ENCODE measurements around the gene DENND2C.
"Not testable (repeated sequence)": the region's sequence is repeated elsewhere in the genome, so short reads cannot be mapped to it uniquely, and the experiment has no call there.

DENND2C gene

DNA sequence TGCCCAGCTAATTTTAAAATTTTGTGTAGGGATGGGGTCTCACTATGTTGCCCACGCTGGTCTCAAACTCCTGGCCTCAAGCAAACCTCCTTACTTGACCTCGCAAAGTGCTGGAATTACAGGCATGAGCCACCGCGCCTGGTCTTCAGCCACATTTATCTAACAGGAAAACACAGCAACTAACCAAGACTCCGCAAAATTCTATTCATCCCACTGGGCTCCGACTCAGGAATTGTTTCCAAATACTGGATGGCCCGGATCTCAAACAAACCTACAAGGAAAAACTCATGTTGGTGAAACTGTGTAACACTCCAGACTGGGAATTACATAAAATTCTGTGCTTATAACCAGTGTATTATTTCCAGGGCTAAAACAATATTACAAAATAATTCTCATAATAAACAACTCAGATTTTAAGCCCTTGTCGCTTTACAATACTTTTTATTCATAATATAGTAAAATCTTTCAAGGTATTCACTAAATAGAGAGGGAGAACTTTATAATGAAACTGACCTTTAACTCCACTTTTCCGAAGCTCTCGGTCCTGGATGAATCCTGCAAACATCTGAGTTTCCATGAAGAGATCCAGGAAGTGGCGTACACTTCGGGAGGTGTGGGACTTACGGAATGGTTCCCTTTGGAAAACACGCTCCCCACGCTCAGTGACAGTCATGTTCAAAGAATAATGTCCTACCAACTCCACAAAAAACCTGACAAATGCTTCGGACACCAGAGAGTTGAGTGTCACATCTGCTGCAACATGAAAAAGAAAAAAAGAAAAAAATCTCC, 82.5 kb downstream of the DENND2C start:
- DNase-seq (ENCODE audit: insufficient read length, low spot score) (no peak), FAIRE-seq (no peak)
- TF ChIP-seq, protein P1, sequence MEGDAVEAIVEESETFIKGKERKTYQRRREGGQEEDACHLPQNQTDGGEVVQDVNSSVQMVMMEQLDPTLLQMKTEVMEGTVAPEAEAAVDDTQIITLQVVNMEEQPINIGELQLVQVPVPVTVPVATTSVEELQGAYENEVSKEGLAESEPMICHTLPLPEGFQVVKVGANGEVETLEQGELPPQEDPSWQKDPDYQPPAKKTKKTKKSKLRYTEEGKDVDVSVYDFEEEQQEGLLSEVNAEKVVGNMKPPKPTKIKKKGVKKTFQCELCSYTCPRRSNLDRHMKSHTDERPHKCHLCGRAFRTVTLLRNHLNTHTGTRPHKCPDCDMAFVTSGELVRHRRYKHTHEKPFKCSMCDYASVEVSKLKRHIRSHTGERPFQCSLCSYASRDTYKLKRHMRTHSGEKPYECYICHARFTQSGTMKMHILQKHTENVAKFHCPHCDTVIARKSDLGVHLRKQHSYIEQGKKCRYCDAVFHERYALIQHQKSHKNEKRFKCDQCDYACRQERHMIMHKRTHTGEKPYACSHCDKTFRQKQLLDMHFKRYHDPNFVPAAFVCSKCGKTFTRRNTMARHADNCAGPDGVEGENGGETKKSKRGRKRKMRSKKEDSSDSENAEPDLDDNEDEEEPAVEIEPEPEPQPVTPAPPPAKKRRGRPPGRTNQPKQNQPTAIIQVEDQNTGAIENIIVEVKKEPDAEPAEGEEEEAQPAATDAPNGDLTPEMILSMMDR (IDR thresholded peaks at IDR 0.05; ENCODE audit: insufficient read depth, missing control alignments) = no peak

DNA sequence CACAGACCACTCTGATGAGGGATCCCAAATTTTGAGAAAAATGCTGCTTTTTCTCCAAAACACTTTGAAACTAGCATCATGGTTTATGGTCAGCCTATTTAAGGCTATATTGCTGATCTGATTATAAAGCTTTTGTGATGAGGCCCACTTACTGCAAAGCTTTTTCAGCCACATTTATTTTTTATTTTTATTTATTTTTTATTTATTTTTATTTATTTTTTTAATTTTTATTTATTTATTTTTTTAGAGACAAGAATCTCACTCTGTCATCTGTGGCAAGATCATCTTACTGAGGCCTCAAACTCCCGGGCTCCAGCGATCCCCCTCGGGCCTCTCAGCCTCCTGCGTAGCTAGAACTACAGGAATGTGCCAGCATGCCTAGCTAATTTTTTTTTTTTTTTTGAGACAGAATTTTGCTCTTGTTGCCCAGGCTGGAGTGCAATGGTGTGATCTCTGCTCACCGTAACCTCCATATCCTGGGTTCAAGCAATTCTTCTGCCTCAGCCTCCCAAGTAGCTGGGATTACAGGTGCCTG, 83.3 kb downstream of the DENND2C start:
- no peak for FAIRE-seq

DNA sequence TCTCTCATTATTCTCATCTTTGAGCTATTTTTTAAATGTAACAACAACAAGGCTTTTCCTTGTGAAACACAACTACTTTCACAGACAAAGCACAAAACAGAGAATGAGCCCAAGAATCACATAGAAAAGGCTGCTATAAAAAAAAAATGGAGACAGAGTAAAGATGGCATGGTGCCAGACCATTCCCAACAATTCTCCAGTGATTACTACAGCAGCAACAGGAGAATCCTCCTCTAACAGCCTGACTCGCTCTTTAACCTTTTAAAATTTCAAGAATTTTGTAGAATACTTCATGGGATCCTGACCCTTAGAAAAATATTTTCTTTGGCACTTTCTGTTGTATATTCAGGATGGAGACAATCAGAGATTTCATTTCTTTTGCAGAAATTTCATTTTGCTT, 84.6 kb downstream of the DENND2C start:
- no peak for FAIRE-seq
- TF ChIP-seq, protein P1 (IDR thresholded peaks at IDR 0.05; ENCODE audit: insufficient read depth, missing control alignments) = no peak
- DNase-seq (ENCODE audit: insufficient read length, low spot score) = no peak

More for the DNA sequence above, 83.3 kb downstream of the DENND2C start:
- no peak for DNase-seq (ENCODE audit: insufficient read length, low spot score)
- TF ChIP-seq, protein P1 (IDR thresholded peaks at IDR 0.05; ENCODE audit: insufficient read depth, missing control alignments) = no peak

DNA sequence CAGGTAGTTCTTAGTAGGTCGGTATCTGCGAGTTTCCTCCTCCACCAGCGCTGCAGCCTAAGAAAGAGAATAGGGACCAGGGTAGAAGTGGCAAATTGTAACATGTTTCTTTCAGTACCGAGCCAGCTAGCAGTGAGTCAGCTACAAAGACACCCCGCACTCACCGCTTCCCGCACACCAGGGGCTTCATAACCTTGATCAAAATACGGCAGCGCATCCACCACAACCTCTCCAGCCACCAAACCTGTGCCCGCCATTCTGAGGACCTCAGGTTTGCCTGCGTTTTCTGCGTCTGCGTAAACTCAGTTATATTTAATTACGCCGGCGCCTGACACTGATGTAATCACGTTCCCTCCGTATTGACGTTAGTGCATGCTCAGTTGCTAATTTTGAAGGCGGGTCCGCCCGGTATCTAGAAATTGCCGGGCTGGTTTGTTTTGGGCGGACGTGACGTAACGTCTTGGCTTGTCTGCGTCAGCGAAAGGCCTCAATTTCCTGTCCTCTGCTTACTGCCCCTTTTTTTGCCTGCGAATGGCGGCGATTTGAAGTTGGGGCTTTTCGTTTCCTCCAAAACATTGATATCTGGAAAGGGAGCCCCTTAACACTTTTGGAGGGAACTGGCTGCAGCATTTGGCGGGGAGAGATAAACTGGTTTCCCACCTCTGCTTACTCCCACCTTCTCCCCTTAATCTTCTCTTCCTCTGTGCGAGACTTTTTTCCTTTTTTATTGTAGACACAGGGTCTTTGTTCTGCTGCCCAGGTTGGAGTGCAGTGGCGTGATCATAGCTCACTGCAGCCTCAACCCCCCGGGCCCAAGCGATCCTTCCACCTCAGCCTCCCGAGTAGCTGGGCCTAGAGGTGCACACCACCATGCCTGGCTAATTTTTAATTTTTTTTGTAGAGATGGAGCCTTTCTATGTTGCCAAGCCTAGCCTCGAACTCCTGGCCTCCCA, 88.2 kb downstream of the DENND2C start, which contains the start of gene BCAS2:
Gene BCAS2, minus strand, starts transcription at position 281 of the 953 bp plus-strand sequence. Its CDS starts 24 bp downstream, at position 257.
- TF ChIP-seq, protein P1 (IDR thresholded peaks at IDR 0.05; ENCODE audit: insufficient read depth, missing control alignments) = no peak
- FAIRE-seq = peak; percentile 88
- DNase-seq (ENCODE audit: insufficient read length, low spot score) = peak; percentile 59

DNA sequence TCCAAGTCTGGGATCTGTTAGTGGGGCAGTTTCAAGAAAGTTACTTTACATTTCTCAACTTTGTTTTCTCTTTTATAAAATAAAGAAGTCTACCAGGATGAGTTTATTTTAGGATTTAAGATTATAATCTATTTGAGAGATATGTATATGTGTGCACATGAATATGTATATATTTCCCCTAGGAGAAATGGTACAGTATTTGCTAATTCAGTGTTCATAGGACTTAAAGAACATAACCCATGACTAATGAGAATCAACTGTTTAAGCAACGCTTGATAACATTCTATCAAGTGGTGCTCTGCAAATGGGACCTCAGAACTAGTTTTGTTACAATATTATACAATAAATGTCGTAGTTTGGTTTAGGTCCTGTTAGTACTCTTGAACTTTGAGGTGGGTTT, 95.5 kb downstream of the DENND2C start:
- TF ChIP-seq, protein P1 (IDR thresholded peaks at IDR 0.05; ENCODE audit: insufficient read depth, missing control alignments) = no peak
- FAIRE-seq (no peak), DNase-seq (ENCODE audit: insufficient read length, low spot score) (no peak)

DNA sequence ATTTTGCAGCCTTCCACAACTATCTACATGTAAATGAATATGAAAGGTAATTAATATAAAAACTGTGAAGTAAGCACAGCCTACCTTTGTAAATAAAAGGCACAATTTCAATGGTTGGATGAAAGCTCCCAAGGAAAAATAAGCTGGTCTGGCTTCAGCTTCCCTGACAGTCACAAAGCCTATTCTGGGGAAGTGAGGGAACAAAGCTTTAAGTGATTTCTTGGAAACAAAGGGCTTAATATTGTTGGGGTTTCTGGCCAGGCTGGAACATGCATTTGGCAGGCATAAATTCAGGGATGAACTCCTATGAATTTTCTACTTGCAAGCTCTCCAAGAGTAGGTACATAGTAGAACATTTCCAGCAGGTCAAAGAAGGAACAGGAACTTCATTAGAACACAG, 105.7 kb downstream of the DENND2C start:
- DNase-seq (ENCODE audit: insufficient read length, low spot score) (no peak), FAIRE-seq (no peak)

DNA sequence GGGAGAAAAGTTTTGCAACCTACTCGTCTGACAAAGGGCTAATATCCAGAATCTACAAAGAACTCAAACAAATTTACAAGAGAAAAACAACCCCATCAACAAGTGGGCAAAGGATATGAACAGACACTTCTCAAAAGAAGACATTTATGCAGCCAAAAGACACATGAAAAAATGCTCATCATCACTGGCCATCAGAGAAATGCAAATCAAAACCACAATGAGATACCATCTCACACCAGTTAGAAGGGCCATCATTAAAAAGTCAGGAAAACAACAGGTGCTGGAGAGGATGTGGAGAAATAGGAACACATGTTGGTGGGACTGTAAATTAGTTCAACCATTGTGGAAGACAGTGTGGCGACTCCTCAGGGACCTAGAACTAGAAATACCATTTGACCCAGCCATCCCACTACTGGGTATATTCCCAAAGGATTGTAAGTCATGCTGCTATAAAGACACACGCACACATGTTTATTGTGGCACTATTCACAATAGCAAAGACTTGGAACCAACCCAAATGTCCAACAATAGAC, 106.8 kb downstream of the DENND2C start:
- FAIRE-seq; DNase-seq (ENCODE audit: insufficient read length, low spot score): not testable (repeated sequence)

More for the DNA sequence above, 105.7 kb downstream of the DENND2C start:
- TF ChIP-seq, protein P1 (IDR thresholded peaks at IDR 0.05; ENCODE audit: insufficient read depth, missing control alignments) = no peak

All from D721Med (cell line).